BLaER1 treated with 17β-estradiol and CSF1 and Interleukin-3, amounts not matched to agents 10 nM and 100 nM (cell line): ENCODE measurements around the gene TMSB10.
A peak's percentile ranks its signal among the peaks of the same experiment; 100 is the strongest.

Experiments
- H3K27ac ChIP-seq, 11 experiments: shearing (Covaris generic); formaldehyde crosslinking; 2 replicates each; pipeline ENCODE4 v1.8.1; 2022
- H3K27me3 ChIP-seq, 11 experiments: shearing (Covaris generic); formaldehyde crosslinking; 2 replicates each; pipeline ENCODE4 v1.8.1; 2022
- H3K36me3 ChIP-seq, 11 experiments: shearing (Covaris generic); formaldehyde crosslinking; 2 replicates each; pipeline ENCODE4 v1.8.1; 2022
- H3K4me1 ChIP-seq, 10 experiments: shearing (Covaris generic); formaldehyde crosslinking; 2 replicates each; pipeline ENCODE4 v1.8.1; 2022
- H3K4me2 ChIP-seq, 11 experiments: shearing (Covaris generic); formaldehyde crosslinking; 2 replicates each; pipeline ENCODE4 v1.8.1; 2022
- H3K4me3 ChIP-seq, 10 experiments: shearing (Covaris generic); formaldehyde crosslinking; 2 replicates each; pipeline ENCODE4 v1.8.1; 2022
- H3K9ac ChIP-seq, 11 experiments: shearing (Covaris generic); formaldehyde crosslinking; 2 replicates each; pipeline ENCODE4 v1.8.1; 2022
- H3K9me3 ChIP-seq, 11 experiments: shearing (Covaris generic); formaldehyde crosslinking; replicated peaks in 1 of 11; 2 replicates each; pipeline ENCODE4 v1.8.1; 2022
- H4K20me1 ChIP-seq, 11 experiments: shearing (Covaris generic); formaldehyde crosslinking; 2 replicates each; pipeline ENCODE4 v1.8.1; 2022
- Cebpa-rat ChIP-seq, 11 experiments: shearing (Covaris generic); IDR thresholded peaks; 2 replicates each; pipeline ENCODE4 v1.8.1; 2022

Gene TMSB10

GRCh38 chr2:84882414-84882738 lies 23.1 kb upstream of the TMSB10 start:
- H3K27me3 ChIP-seq, result peaks cover 69 to 84% (median 77%) of the 10 kb centered on the region in 11 experiments
- H3K4me3 ChIP-seq, result peak overlapping the region in 2 of 10 experiments; percentile 54 to 56; a peak in 2 of 20 replicates
- H3K9ac ChIP-seq, result no peak overlapping the region

GRCh38 chr2:84882775-84883550 lies 22.5 kb upstream of the TMSB10 start:
- Histone ChIP-seq H3K4me3 (no peak overlapping the region), H3K4me1 (peaks cover 24 to 38% (median 30%) of the 10 kb centered on the region in 10 experiments), H3K36me3 (no peaks in the 10 kb centered on the region), H4K20me1 (peaks cover 0 to 18% (median 9%) of the 10 kb centered on the region in 11 experiments; a peak in 14 of 22 replicates), H3K4me2 (no peak overlapping the region), H3K27ac (no peak overlapping the region), H3K27me3 (peaks cover 64 to 78% (median 71%) of the 10 kb centered on the region in 11 experiments), H3K9ac (no peak overlapping the region), H3K9me3 (no peaks in the 10 kb centered on the region)
- TF ChIP-seq Cebpa-rat (IDR thresholded peaks at IDR 0.05), result no peak

More at GRCh38 chr2:84882414-84882738, 23.1 kb upstream of the TMSB10 start:
- Histone ChIP-seq H3K27ac (no peak overlapping the region), H3K9me3 (no peaks in the 10 kb centered on the region), H3K4me2 (peak overlapping the region; percentile 80 to 100 (median 87); a peak in 17 of 22 replicates), H3K36me3 (no peaks in the 10 kb centered on the region), H4K20me1 (peaks cover 0 to 18% (median 9%) of the 10 kb centered on the region in 11 experiments; a peak in 14 of 22 replicates), H3K4me1 (peaks cover 20 to 32% (median 25%) of the 10 kb centered on the region in 10 experiments)
- TF ChIP-seq Cebpa-rat (IDR thresholded peaks at IDR 0.05), result no peak

- Histone ChIP-seq H3K9ac (no peak overlapping the region), H3K36me3 (no peaks in the 10 kb centered on the region), H3K4me2 (no peak overlapping the region), H3K4me3 (no peak overlapping the region), H4K20me1 (peaks cover 0 to 18% (median 9%) of the 10 kb centered on the region in 11 experiments; a peak in 14 of 22 replicates), H3K9me3 (no peaks in the 10 kb centered on the region), H3K27ac (no peak overlapping the region), H3K4me1 (peaks cover 37 to 53% (median 41%) of the 10 kb centered on the region in 10 experiments), H3K27me3 (peaks cover 49 to 63% (median 56%) of the 10 kb centered on the region in 11 experiments)
- TF ChIP-seq Cebpa-rat (IDR thresholded peaks at IDR 0.05), result no peak
Measured at GRCh38 chr2:84884449-84884848, 21.0 kb upstream of the TMSB10 start.

GRCh38 chr2:84885111-84885510 lies 20.3 kb upstream of the TMSB10 start:
- Histone ChIP-seq H3K4me3 (no peak overlapping the region), H3K9me3 (no peaks in the 10 kb centered on the region), H3K27me3 (peaks cover 42 to 57% (median 50%) of the 10 kb centered on the region in 11 experiments), H3K4me1 (peaks cover 34 to 57% (median 44%) of the 10 kb centered on the region in 10 experiments), H3K4me2 (no peak overlapping the region), H3K27ac (no peak overlapping the region), H3K9ac (no peak overlapping the region), H3K36me3 (no peaks in the 10 kb centered on the region), H4K20me1 (peaks cover 0 to 16% (median 8%) of the 10 kb centered on the region in 11 experiments; a peak in 14 of 22 replicates)
- no peak for TF ChIP-seq Cebpa-rat (IDR thresholded peaks at IDR 0.05)

GRCh38 chr2:84886791-84887190 lies 18.7 kb upstream of the TMSB10 start:
- Histone ChIP-seq H3K36me3 (no peaks in the 10 kb centered on the region), H3K4me3 (no peak overlapping the region), H3K9ac (no peak overlapping the region), H3K4me1 (peaks cover 18 to 50% (median 36%) of the 10 kb centered on the region in 10 experiments), H3K27ac (no peak overlapping the region), H3K27me3 (peaks cover 25 to 40% (median 33%) of the 10 kb centered on the region in 11 experiments), H4K20me1 (peaks cover 0 to under 1% (median 0%) of the 10 kb centered on the region in 11 experiments; a peak in 1 of 22 replicates), H3K4me2 (peak overlapping the region in 3 of 11 experiments; percentile 72 to 81 (median 78); a peak in 7 of 22 replicates), H3K9me3 (no peaks in the 10 kb centered on the region)
- no peak for TF ChIP-seq Cebpa-rat (IDR thresholded peaks at IDR 0.05)

- H3K4me3 ChIP-seq, result peak overlapping the region in 6 of 10 experiments; percentile 21 to 48 (median 40); a peak in 7 of 20 replicates
- H3K36me3 ChIP-seq, result no peaks in the 10 kb centered on the region
- H3K4me2 ChIP-seq, result peak overlapping the region; percentile 72 to 91 (median 80)
- no peaks in the 10 kb centered on the region for H3K9me3 ChIP-seq
- H4K20me1 ChIP-seq, result no peaks in the 10 kb centered on the region
- H3K27ac ChIP-seq, result peak overlapping the region; percentile 45 to 87 (median 83); a peak in 21 of 22 replicates
- H3K9ac ChIP-seq, result peak overlapping the region; percentile 6 to 74 (median 69); a peak in 18 of 22 replicates
- peaks cover 8 to 22% (median 16%) of the 10 kb centered on the region in 11 experiments for H3K27me3 ChIP-seq
- peaks cover 17 to 50% (median 34%) of the 10 kb centered on the region in 10 experiments for H3K4me1 ChIP-seq
- TF ChIP-seq Cebpa-rat (IDR thresholded peaks at IDR 0.05), result peak; percentile 54 to 96 (median 89); a peak in 19 of 22 replicates
Measured at GRCh38 chr2:84888401-84889276, 16.8 kb upstream of the TMSB10 start.

- no peaks in the 10 kb centered on the region for H4K20me1 ChIP-seq
- peaks cover under 1 to 15% (median 9%) of the 10 kb centered on the region in 11 experiments; a peak in 17 of 22 replicates for H3K27me3 ChIP-seq
- H3K36me3 ChIP-seq, result no peaks in the 10 kb centered on the region
- H3K4me2 ChIP-seq, result peak overlapping the region; percentile 72 to 91 (median 80)
- peak overlapping the region in 9 of 11 experiments; percentile 56 to 74 (median 71); a peak in 18 of 22 replicates for H3K9ac ChIP-seq
- peak overlapping the region in 6 of 10 experiments; percentile 21 to 48 (median 40); a peak in 7 of 20 replicates for H3K4me3 ChIP-seq
- H3K9me3 ChIP-seq, result no peaks in the 10 kb centered on the region
- TF ChIP-seq Cebpa-rat (IDR thresholded peaks at IDR 0.05), result no peak
- peaks cover 23 to 56% (median 40%) of the 10 kb centered on the region in 10 experiments for H3K4me1 ChIP-seq
- peak overlapping the region in 10 of 11 experiments; percentile 45 to 87 (median 83); a peak in 19 of 22 replicates for H3K27ac ChIP-seq
Measured at GRCh38 chr2:84889332-84889731, 16.1 kb upstream of the TMSB10 start.

- no peak for TF ChIP-seq Cebpa-rat (IDR thresholded peaks at IDR 0.05)
- Histone ChIP-seq H3K36me3 (no peaks in the 10 kb centered on the region), H3K27me3 (no peaks in the 10 kb centered on the region), H3K9ac (no peak overlapping the region), H3K4me1 (peaks cover 42 to 76% (median 58%) of the 10 kb centered on the region in 10 experiments), H3K27ac (no peak overlapping the region; a peak in 2 of 22 replicates), H3K9me3 (no peaks in the 10 kb centered on the region), H3K4me2 (peak overlapping the region in 2 of 11 experiments; percentile 25 to 33; a peak in 3 of 22 replicates), H4K20me1 (no peaks in the 10 kb centered on the region), H3K4me3 (no peak overlapping the region)
Measured at GRCh38 chr2:84891355-84892010, 14.0 kb upstream of the TMSB10 start.
